Measurements from ENCODE around the gene CDK2AP2.

DNA sequence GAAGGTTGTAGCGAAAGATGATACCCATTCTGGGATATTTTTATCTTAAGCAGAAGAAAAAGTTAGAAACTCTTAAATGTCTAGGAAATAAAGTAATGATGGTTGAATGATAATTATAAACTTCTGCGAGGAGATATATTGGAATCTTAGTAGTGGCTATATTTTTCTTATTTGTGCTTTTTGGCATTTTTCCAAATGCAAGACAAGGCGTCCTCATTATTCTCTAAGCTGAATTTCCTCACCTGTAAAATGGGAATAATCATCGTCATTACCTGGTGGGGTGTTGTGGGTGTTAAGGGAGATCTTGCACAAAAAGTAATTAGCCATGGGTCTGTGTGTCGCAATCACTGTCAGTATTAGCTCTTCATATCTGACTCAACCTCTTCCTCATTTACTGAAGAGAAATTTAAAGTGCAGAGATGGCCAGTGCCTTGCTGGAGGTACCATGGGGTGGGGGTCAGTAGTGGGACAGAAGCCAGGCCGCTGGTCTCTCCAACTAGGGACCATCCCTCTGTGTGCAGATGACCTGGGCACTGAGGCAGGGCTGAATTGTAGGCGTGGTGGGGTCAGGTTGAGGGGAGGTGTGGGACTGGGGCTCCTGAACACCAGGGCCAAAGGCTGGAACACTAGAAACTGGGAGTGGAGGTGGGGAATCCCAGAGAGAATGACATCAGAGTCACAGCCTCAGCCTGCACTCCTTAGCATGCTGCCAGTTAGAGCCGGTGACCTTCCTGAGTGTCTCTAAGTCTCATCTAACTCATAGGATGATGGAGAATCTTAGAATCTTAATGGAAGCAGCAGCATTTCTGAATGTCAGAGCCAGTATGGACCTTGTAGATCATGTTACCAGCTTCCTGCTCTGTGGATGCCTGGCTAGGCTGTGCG lies 6.9 kb downstream of the CDK2AP2 start:
- TF ChIP-seq SMAD1 (IDR thresholded peaks at IDR 0.05; ENCODE audit: low read depth, partially characterized antibody) (no peak), CTCF (IDR thresholded peaks at IDR 0.05 in 2 of 3, conservative IDR thresholded peaks at IDR 0.05 in 1 of 3; ENCODE audit: control insufficient read depth in 2 of 3, extremely low read depth in 1 of 3, insufficient read depth in 1 of 3, low read depth in 3 of 3, low read length in 3 of 3) (no peak), ESRRA (IDR thresholded peaks at IDR 0.05; ENCODE audit: low read length) (no peak), SREBF1 (IDR thresholded peaks at IDR 0.05; ENCODE audit: low read length) (no peak), POLR2AphosphoS5 (IDR thresholded peaks at IDR 0.05; ENCODE audit: low read length) (no peak), FOXK2 (IDR thresholded peaks at IDR 0.05) (no peak), ZNF274 (IDR thresholded peaks at IDR 0.05; ENCODE audit: insufficient read depth, insufficient read length) (no peak)

All from GM12878 (cell line).